Superior temporal gyrus (tissue), 1 donor: ENCODE data around the gene MEIKIN.
"Not testable (repeated sequence)": the region's sequence is repeated elsewhere in the genome, so short reads cannot be mapped to it uniquely, and the experiment has no call there.

Source experiments
- DNase-seq: peaks from one replicate; pipeline ENCODE4 v3.0.0-alpha.2; 2016; ENCODE audit errors: extremely low spot score

The MEIKIN gene

DNA sequence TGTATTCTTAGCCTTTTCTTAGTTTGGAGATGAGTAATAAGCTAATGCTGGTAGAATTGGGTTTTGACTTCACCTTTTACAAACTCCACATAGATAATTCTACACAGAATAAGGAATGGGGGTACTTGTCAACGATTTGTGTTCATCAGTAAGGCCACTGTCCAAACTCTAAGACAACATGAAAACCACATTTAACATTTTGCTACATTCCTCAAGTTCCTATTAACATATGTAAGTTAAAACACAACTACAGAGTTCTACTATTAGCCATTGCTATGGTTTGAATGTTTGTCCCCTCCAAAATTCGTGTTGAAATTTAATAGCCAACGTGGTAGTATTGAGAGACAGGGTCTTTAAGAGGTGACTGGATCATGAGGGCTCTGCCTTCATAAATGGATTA, 31.9 kb downstream of the MEIKIN start:
- DNase-seq: no peak

DNA sequence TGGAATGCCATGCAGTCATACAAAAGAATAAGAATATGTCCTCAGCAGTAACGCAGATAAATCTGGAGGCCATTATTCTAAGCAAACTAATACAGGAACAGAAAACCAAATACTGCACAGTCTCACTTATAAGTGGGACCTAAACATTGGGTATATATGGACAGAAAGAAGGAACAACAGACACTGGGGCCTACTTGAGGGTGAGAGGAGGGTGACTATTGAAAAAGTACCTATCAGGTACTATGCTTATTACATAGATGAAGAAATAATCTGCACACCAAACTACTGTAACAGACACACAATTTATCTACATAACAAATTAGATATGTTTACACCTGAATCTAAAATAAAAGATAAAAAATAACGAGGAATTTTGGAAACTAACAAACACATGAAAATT, 38.8 kb downstream of the MEIKIN start:
- DNase-seq: no peak

DNA sequence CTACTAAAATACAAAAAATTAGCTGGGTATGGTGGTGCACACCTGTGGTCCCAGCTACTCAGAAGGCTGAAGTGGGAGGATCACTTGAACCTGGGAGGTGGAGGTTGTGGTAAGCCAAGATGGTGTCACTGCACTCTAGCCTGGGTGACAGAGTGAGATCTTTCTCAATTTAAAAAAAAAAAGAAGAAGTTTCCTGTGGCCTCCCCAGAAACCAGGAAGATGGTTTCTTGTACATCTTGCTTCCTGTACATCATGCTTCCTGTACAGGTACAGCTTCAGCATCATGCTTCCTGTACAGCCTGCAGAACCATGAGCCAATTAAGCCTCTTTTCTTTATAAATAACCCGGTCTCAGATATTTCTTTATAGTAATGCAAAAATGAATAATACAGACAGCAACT, 43.2 kb downstream of the MEIKIN start:
- not testable (repeated sequence) for DNase-seq

DNA sequence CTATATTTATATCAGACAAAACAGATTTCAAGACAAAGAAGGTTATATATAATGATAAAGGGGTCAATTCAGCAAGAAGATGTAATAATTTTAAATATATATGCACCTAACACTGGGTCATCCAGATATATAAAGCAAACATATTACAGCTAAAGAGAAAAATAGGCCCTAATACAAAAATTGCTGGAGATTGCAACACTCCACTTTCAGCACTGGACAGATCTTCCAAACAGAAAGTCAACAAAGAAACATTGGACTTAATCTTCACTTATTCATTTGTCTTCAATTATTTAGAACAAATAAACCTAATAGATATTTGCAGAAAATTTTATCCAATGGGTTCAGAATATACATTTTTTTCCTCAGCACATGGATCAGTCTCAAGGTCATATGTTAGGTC, 45.8 kb downstream of the MEIKIN start:
- DNase-seq: no peak

DNA sequence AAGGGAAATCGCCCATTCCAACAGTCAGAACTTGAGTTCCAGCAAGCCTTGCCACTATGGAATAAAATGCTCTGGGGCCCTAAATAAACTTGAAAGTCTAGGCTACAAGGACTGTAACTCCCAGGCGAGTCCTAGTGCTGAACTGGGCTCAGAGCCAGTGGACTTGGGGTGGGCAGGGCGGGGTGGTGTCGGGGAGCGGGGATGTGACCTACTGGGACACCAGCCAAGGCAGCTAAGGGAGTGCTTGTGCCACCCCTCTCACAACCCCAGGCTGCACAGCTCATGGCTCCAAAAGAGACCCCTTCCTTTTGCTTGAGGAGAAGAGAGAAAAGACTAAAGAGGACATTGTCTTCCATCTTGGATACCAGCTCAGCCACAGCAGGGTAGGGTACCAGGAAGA, 61.5 kb downstream of the MEIKIN start:
- no peak for DNase-seq

DNA sequence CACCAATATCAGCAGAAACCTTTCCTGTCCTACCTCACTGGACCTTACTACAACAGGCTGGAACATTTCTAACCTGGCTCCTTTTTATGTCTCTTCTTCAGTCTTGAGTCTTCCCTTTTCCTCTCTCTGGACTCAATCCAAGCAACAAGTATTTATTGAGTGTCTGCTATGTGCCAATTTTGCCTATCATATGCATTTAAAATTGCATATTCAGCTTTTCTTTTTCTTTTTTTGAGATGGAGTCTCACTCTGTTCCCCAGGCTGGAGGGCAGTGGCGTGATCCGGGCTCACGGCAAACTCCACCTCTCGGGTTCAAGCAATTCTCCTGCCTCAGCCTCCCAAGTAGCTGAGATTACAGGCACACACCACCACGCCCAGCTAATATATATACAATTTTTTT, 65.8 kb downstream of the MEIKIN start:
- DNase-seq: no peak

DNA sequence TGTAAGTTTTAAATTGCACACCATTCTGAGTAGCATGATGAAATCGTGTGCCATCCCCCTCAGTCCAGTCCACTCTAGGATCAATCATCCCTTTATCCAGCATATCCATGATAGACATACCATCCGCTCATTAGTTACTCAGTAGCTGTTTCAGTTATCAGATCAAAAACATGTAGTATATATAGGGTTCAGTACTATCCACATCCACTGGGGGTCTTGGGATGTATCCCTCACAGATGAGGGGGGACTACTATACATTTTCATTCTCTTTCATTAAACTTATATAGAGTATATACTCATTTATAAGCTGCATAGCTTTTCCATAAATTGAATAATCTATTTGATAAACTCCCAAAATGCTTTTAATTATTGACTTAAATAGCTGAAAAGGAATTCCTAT, 67.6 kb downstream of the MEIKIN start:
- DNase-seq: no peak

DNA sequence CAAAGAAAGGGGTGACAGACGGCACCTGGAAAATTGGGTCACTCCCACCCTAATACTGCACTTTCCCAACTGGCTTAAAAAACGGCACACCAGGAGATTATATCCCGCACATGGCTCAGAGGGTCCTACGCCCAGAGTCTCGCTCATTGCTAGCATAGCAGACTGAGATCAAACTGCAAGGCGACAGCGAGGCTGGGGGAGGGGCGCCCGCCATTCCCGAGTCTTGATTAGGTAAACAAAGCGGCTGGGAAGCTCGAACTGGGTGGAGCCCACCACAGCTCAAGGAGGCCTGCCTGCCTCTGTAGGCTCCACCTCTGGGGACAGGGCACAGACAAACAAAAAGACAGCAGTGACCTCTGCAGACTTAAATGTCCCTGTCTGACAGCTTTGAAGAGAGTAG, 74.2 kb downstream of the MEIKIN start:
- not testable (repeated sequence) for DNase-seq

DNA sequence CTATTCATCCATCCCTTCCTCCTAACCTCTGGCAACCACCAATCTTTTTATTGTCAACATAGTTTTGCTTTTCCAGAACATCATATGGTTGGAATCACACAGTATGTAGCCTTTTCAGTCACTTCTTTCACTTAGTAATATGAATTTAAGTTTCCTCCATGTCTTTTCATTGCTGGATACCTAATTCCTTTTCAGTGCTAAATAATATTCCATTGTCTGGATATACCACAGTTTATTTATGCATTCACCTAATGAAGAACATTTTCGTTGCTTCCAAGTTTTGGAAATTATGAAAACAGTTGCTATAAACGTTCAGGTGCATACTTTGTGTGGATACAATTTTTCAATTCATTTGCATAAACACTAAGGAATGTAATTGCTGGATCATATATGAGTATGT, 77.9 kb downstream of the MEIKIN start:
- DNase-seq: no peak

DNA sequence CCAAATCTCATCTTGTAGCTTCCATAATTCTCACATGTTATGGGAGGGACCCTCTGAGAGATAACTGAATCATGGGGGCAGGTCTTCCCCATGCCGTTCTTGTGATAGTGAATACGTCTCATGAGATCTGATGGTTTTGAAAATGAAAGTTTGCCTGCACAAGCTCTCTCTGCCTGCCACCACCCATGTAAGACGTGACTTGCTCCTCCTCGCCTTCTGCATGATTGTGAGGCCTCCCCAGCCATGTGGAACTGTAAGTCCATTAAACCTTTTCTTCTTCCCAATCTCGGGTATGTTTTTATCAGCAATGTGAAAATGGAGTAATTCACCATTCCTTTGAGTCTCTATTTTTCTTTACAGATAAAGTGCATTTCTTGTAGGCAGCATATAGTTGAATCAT, 81.8 kb downstream of the MEIKIN start:
- DNase-seq: no peak

DNA sequence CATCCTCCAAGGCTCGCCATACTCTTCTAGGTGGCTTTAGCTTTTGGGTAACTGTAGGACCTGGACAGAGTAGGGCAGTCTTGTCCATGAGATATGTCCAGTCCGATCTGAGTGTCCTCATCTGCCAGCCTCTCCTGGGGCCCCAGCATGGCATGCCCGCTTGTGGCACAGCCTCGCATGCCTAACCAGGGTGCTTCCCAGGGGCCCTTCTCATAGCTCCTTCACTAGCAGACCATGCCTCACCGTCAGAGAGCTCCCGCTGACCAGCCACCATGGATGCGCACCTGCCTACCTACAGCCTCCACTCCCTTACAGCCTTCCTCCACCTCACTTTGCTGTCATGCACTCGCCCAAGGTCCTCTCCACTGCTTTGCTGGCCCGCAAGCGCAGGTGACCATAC, 88.1 kb downstream of the MEIKIN start:
- DNase-seq: no peak

DNA sequence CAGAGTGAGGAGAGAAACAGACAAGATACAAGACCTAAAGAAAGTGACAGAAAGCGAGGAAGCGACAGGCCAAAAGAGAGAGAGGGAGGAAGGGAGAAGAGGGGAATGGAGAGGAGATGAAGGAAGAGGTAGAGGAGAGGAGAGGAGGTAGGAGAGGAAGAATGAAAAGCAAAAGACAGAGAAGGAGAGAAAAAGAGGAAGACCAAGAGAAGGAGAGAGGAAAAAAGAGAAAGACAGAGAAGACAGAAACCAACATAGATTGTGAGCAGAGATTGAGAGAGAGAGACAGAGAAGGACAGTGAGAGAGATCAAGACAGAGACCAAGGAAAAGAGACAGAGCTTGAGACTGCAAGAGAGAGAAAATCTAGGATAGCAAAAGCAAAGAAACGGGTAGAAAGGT, 90.0 kb downstream of the MEIKIN start:
- DNase-seq: no peak

DNA sequence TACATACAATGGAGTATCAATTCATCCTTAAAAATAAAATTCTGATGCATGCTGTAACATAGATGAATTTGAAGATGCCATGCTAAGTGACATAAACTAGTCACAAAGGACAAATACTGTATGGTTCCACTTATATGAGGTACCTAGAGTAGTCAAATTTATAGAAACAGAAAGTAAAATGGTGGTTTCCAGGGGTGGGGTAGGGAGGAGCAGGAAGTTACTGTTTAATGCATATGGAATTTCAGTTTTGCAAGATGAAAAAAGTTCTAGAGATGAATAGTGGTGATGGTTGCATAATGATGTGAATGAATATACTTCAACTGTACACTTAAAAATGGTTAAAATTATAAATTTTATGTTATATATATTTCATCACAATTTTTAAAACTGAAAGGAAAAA, 91.3 kb downstream of the MEIKIN start:
- no peak for DNase-seq

DNA sequence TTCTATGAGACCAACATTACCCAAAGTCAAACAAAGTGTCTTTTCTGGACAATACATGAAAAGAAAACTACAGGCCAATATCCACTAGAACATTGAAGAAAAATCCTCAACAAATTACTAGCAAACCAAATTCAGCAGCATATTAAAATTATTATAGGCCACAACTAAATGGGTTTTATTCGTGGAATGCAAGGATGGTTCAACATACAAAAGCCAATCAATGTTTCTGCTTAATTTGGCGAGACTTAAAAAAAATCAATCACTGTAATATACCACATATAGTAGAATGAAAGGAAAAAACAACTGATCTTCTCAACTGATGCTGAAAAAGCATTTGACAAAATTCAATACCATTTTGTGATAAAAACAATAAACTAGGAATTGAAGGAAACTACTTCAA, 96.8 kb downstream of the MEIKIN start:
- no peak for DNase-seq

DNA sequence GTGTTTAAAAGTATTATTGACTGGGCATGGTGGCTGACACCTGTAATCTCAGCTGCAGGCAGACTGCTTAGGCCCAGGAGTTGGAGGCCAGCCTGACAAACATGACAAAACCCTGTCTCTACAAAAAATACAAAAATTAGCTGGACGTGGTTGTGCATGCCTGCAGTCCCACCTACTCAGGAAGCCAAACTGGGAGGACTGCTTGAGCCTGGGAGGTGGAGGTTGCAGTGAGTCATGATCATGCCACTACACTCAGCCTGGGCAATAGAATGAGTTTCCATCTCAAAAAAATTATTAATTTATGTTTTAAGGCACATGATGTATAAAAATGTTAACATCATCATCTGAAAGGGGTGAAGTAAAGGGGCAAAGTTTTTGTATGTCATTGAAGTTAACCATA, 98.9 kb downstream of the MEIKIN start:
- no peak for DNase-seq

DNA sequence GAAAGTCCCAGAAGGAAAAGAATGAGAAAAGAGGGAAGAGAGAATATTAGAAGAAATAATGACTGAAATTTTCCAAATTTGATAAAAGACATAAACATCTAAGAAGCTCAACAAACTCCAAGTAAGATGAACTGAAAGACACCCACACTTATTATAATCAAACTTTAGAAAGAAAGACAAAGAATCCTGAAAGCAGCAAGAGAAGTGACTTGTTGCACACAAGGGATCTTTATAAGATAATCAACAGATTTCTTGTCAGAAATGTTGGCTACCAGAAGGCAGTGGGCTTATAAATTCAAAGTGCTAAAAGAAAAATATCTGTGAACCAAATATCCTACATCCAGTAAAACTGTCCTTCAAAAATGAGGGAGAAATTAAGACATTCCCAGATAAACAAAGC, 99.6 kb downstream of the MEIKIN start:
- DNase-seq: no peak

DNA sequence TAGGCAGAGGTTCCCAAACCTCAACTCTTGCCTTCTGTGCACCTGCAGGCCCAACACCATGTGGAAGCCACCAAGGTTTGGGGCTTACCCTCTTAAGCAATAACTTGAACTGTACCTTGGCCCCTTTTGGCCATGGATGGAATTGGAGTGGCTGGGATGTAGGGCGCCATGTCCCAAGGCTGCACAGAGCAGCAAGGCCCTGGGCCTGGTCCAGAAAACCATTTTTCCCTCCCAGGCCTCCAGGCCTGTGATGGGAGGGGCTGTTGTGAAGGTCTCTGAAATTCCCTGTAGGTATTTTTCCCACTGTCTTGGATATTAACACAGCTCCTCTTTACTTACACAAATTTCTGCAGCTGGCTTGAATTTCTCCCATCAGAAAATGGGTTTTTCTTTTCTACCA, 102.5 kb downstream of the MEIKIN start:
- DNase-seq: not testable (repeated sequence)

DNA sequence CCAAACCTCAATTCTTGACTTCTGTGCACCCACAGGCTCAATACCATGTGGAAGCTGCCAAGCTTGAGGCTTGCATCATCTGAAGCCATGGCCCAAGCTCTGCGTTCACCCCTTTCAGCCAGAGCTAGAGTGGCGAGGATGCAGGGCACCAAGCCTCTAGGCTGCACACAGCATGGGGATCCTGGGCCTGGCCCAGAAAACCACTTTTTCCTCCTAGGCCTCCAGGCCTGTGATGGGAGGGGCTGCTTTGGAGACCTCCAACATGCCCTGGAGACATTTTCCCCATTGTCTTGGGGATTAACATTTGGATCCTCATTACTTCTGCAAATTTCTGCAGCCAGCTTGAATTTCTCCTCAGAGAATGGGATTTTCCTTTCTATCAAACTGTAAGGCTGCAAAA, 112.8 kb downstream of the MEIKIN start:
- DNase-seq: not testable (repeated sequence)

DNA sequence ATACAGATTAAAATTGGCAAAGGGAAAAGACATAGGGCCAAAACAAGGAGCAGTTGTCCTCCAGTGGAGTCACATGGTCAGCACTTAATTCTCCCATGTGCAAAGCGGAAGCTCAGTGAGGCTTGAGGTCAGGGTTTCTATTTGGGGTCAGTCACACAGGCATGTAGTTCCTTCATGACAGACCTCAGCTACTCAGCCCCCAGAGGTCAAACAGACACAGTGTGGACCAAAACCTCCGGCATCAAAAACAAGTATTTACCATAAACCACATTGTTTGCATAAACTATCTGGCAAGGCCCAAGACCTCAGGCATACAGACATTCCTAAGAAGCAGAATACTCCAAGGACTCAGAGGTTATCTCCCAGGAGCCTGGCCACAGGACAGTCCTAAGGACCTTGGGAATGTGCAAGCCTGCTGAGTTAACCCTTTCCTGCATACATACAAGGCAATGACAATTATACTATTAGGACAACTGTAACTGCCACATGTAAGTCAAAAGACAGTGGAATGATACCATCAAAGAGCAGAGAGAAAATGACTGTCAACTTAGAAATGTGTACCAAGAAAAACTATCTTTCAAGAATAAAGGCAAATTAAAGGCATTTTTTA, 120.0 kb downstream of the MEIKIN start:
- DNase-seq: no peak

DNA sequence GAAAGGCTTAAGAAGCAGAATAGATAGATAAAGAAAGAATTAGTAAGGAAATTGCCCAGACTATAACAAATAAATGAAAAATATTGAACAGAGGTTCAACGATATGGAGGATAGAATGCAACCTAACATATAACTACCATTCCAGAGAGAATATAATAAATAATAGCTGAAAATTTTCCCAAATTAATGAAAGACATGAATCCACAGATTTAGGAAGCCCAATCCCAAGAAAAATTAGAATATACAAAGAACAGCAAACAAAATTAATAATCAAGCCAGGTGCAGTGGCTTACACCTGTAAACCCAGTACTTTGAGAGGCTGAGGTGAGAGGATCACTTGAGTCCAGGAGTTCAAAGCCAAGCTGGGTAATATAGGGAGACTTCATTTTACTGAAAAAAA, 120.8 kb downstream of the MEIKIN start:
- no peak for DNase-seq

DNA sequence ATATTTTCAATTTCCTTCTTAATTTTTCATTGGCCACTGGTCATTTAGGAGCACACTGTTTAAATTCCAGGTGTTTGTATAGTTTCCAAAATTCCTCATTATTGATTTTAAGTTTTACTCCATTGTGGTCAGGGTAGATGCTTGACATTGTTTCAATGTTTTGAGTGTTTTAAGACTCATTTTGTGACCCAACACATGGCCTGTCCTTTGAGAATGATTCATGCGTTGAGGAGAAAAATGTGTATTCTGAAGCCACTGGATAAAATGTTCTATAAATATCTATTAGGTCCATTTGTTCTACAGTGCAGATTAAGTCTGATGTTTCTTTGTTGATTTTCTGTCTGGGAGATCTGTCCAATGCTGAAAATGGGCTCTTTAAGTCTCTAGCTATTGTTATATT, 124.2 kb downstream of the MEIKIN start:
- no peak for DNase-seq

DNA sequence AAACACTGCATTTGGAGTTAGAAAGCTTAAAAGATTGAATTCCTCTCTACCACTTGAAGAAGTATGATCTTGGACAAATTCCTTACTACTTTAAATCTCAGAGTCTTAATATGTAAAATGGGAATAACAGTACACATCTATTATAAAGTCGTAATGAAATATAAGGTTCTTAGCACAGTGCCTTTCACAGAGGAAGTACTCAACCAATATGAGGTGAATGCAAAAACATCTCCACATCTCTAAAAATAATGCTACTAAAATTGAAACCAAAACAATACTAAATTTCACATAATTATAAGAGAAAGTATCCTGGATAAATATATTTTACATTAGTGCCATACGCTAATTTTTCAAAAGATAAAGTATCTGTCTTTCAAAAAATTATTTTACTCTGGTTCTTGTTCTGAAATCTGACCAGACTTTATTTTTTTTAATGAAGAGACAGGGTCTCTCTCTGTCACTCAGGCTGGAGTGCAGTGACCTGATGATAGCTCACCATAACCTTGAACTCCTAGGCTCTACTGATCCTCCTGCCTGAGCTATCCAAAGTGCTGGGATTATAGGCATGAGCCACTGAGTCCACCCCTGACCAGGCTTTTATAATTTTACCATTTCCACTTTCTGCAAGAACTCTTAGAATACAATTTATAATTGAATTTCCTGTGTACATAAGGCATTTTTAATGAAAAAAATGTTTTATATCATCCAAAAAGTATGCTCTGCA, 127.3 kb downstream of the MEIKIN start:
- DNase-seq: no peak

DNA sequence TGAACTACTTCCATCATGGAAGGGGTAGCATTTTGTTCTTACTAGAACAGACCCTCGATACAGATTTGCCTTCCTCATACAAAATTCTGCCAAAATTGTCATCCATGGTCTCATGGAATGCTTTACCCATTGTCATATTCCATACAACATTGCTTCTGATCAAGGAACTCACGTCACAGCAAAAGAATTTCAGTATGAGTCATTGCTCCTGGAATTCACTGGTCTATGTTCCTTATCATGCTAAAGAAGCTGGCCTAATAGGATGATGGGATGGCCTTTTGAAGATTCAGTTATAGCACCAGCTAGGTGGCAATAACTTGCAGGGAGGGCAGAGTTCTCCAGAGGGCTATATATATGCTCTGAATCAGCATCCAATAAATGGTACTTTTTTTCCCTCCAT, 130.5 kb downstream of the MEIKIN start:
- no peak for DNase-seq
